HG03103 (cell line): Measurements from ENCODE around the gene LINC00237.
A peak's percentile ranks its signal among the peaks of the same experiment; 100 is the strongest.

Experiments
- ATAC-seq: cut with Tn5 transposase; IDR thresholded peaks from one replicate; pipeline ENCODE4 v1.9.1; 2021; ENCODE audit warnings: low read depth; ENCODE audit not compliant: unreplicated experiment

The LINC00237 gene

GRCh38 chr20:21100578-21101452, 5.3 kb downstream of the LINC00237 start:
- no peak for ATAC-seq

GRCh38 chr20:21099751-21100577, 6.2 kb downstream of the LINC00237 start:
- no peak for ATAC-seq

- no peak for ATAC-seq
Observed at GRCh38 chr20:21096321-21097043, 9.7 kb downstream of the LINC00237 start.

GRCh38 chr20:21092806-21093205, 13.4 kb downstream of the LINC00237 start:
- no peak for ATAC-seq

GRCh38 chr20:21090721-21091120, 15.4 kb downstream of the LINC00237 start:
- ATAC-seq, result no peak

- no peak for ATAC-seq
Observed at GRCh38 chr20:21090111-21090618, 16.0 kb downstream of the LINC00237 start.

GRCh38 chr20:21089391-21089790, 16.8 kb downstream of the LINC00237 start:
- no peak for ATAC-seq

GRCh38 chr20:21087862-21088540, 18.2 kb downstream of the LINC00237 start:
- no peak for ATAC-seq

- no peak for ATAC-seq
Observed at GRCh38 chr20:21083825-21084325, 22.3 kb downstream of the LINC00237 start.

GRCh38 chr20:21082584-21082983, 23.6 kb downstream of the LINC00237 start:
- ATAC-seq, result no peak

- ATAC-seq, result no peak
Observed at GRCh38 chr20:21077809-21078345, 28.3 kb downstream of the LINC00237 start.

- no peak for ATAC-seq
Observed at GRCh38 chr20:21076073-21076472, 30.1 kb downstream of the LINC00237 start.

- ATAC-seq, result no peak
Observed at GRCh38 chr20:21075471-21075870, 30.7 kb downstream of the LINC00237 start.

GRCh38 chr20:21074605-21075336, 31.4 kb downstream of the LINC00237 start:
- ATAC-seq, result peak; percentile 95

GRCh38 chr20:21067255-21067654, 38.9 kb downstream of the LINC00237 start:
- ATAC-seq, result no peak

- ATAC-seq, result no peak
Observed at GRCh38 chr20:21064924-21065323, 41.2 kb downstream of the LINC00237 start.

GRCh38 chr20:21063276-21063675, 42.9 kb downstream of the LINC00237 start:
- ATAC-seq, result no peak

- ATAC-seq, result no peak
Observed at GRCh38 chr20:21053002-21053762, 53.0 kb downstream of the LINC00237 start.
